Stomach (tissue), 9 donors: ENCODE results near the gene SYS1. TPM values are rescaled to one million over a fixed set of nuclear protein-coding genes. Genes with fewer than 3 reads are reported as not detected.
A peak's percentile ranks its signal among the peaks of the same experiment; 100 is the strongest.

ENCODE experiments used
- DNase-seq, 2 donors: peaks; one replicate each; pipeline versions ENCODE4 v3.0.0 to v3.0.0-alpha.2; 2013 to 2019
- H3K27ac ChIP-seq, 5 donors: fragments of 200-600 bp in 4 of 5; sonication (generic) in 4 of 5; one replicate each; pipeline ENCODE4 v1.5.1; 2013 to 2019; ENCODE audit warnings: mild to moderate bottlenecking in 1 of 5, moderate library complexity in 1 of 5
- H3K27me3 ChIP-seq, 3 donors: fragments of 200-600 bp; sonication (generic); one replicate each; pipeline ENCODE4 v1.5.1; 2017 to 2019; ENCODE audit warnings: mixed run types in 1 of 3
- H3K36me3 ChIP-seq, 4 donors: fragments of 200-600 bp; sonication (generic); 1 replicate in 3 of 4; 2 replicates in 1 of 4; pipeline ENCODE4 v1.5.1; 2016 to 2019
- H3K4me1 ChIP-seq, 4 donors: fragments of 200-600 bp; sonication (generic); one replicate each; pipeline ENCODE4 v1.5.1; 2016 to 2019
- H3K4me3 ChIP-seq, 4 donors: fragments of 200-600 bp; sonication (generic) in 3 of 4; one replicate each; pipeline ENCODE4 v1.5.1; 2016 to 2019; ENCODE audit warnings: mild to moderate bottlenecking in 1 of 4
- H3K9me3 ChIP-seq, 4 donors: fragments of 200-600 bp; sonication (generic); one replicate each; pipeline ENCODE4 v1.5.1; 2016 to 2019
- CTCF ChIP-seq, 7 experiments: fragments of 450-650 bp in 4 of 7; fragments of 200-600 bp in 3 of 7; sonication (generic) in 3 of 7; IDR thresholded peaks; one replicate each; pipeline ENCODE4 v1.5.1; 2016 to 2019; ENCODE audit warnings: antibody characterized with exemption in 7 of 7, control low read depth in 2 of 7, mild to moderate bottlenecking in 1 of 7
- EP300 ChIP-seq: sonication (generic); formaldehyde crosslinking; IDR thresholded peaks from one replicate; pipeline ENCODE4 v1.6.1; 2017; ENCODE audit warnings: antibody characterized with exemption
- POLR2A ChIP-seq, 4 donors: fragments of 450-650 bp; IDR thresholded peaks; one replicate each; pipeline ENCODE4 v1.6.1; 2016; ENCODE audit warnings: antibody characterized with exemption in 4 of 4, control low read depth in 2 of 4, mild to moderate bottlenecking in 1 of 4, moderate library complexity in 1 of 4
- POLR2AphosphoS5 ChIP-seq, 3 donors: sonication (generic); formaldehyde crosslinking; IDR thresholded peaks; one replicate each; pipeline ENCODE4 v1.6.1; 2016; ENCODE audit warnings: antibody characterized with exemption in 3 of 3
- WGBS, 5 donors: extraction: QIAGEN DNeasy Blood & Tissue Kit in 3 of 5; methylation state at CpG; one replicate each; pipeline versions ENCODE4 v1.1.5 to v1.1.7; 2013 to 2018; 5-methylcytosine and 5-hydroxymethylcytosine counted together
- intact Hi-C: fragments of 100-400 bp; cut with DNase I; formaldehyde crosslinking; loops from one replicate; pipeline ENCODE4 v1.15.1; 2023; ENCODE audit warnings: low total_unique reads
- polyA plus RNA-seq, 3 donors: library from polyadenylated mRNA; stranded (reverse); fragments of 200-250 nt; gene quantifications; one replicate each; pipeline ENCODE4 v1.2.3, GENCODE V29; 2013
- total RNA-seq, 5 donors: library from RNA; depleted of rRNA; stranded (reverse); fragments of >200 nt; gene quantifications; one replicate each; pipeline versions ENCODE4 v1.1.0 to v1.2.3, GENCODE V29; 2014 to 2016
- donor health status: healthy with polysubstance abuse.
- donor health status: Bipolar disorder and iron deficiency.
- donor health status: healthy.

The SYS1 gene
- total and polyA plus RNA-seq, 8 donors = 11.2 to 119 (median 21.5) TPM

DNA sequence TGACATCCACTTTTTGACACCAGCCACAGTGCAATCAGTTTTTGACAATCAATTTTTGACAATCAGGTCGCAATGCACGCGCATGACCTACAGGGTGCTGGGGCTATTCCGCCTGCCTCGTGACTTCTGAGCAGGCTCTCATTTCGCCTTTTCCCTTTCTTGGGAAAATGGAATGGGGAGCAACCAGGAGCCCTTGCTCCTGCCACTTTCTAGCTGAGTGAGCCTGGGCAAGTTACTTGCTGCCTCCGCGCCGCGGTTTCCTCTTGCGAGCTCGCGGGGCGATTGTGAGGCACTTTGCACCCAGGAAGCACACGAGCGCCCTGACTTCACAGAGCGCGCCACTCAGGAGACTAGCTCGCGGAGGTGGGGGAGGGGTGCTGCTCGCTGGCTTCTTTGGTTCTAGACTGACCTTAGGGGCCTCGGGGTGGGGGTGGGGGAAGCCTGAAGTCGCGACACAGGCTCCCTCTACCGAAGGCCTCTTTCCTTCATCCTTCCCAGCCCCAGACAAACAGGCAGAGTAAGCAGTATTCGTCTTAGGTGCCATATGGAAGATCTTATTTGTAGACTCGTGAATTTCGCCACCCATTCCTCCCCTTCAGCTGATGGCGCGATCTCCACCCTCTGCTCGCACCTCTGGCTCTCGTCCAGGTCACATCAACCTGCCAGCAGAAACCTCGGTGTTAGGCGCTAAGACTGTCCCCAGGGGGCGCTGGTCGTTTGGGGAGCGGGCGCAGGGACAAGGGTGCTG lies 10.6 kb downstream of the SYS1 start:
- Histone ChIP-seq H3K9me3 (no peaks in the 10 kb centered on the region), H3K36me3 (peaks cover 0 to 20% (median 10%) of the 10 kb centered on the region in 4 donors), H3K27ac (peak overlapping the region; percentile 2 to 85 (median 78)), H3K4me3 (peak overlapping the region; percentile 45 to 52 (median 50)), H3K27me3 (no peaks in the 10 kb centered on the region), H3K4me1 (peaks cover 14 to 32% (median 20%) of the 10 kb centered on the region in 4 donors)
- 3 to 6% (median 4%) methylated on average over 35 to 38 of the region's 38 CpGs for WGBS, 5 donors
- intact Hi-C loops = no loop called here
- no peak for TF ChIP-seq POLR2A (IDR thresholded peaks at IDR 0.05)
- peak; percentile 19 to 80 (median 29) for TF ChIP-seq POLR2AphosphoS5 (IDR thresholded peaks at IDR 0.05)
- no peak for TF ChIP-seq EP300
- TF ChIP-seq CTCF (IDR thresholded peaks at IDR 0.05) = peak in 5 of 7 experiments; percentile 73 to 94 (median 85)
- peak; percentile 92 to 95 for DNase-seq

DNA sequence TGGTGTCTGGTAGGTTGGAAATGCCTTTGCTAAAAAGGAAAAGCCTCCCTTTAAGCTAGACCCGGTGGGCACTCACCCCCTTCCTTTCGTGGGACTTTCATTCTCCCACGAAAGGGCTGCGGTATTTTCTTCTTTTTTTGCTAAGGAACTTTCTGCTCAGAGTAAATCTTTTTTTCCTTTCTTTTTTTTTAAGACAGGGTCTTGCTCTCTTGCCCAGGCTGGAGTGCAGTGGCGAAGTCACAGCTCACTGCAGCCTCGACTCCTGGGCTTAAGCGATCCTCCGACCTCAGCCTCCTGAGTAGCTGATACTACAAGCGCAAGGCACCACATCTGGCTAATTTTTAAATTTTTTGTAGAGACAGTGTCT lies 11.1 kb downstream of the SYS1 start:
- intact Hi-C loops = no loop called here

DNA sequence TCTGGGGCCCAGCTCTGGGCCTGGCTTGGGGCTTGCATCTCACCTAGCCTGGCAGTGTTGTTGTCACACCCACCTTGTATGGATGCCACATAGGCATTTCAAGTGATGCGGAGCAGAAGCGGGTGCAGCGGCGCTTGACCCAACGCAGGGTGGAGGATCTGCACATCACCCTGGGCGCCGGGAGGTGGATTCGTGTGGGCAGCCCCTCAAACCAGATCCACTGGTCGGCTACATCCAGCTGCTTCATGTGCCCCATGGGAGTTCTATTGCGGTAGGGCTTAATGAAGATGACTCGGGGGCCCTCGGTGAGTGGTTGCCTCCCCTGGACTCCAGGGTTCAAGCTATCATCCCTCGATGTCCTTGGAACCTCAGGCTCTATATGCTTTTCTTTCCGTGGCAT lies 12.0 kb downstream of the SYS1 start:
- WGBS, 5 donors = 92 to 96% (median 95%) methylated on average over 10 to 14 of the region's 14 CpGs
- intact Hi-C loops = loop anchor here (5.0 kb wide), 1 partner anchor 57 kb away; no protein-coding TSS in a partner anchor
- no peak overlapping the region for H3K4me3 ChIP-seq
- DNase-seq = no peak
- no peaks in the 10 kb centered on the region for H3K27me3 ChIP-seq
- no peak for TF ChIP-seq EP300
- no peak for TF ChIP-seq CTCF (IDR thresholded peaks at IDR 0.05)
- no peak for TF ChIP-seq POLR2A (IDR thresholded peaks at IDR 0.05)
- no peak for TF ChIP-seq POLR2AphosphoS5 (IDR thresholded peaks at IDR 0.05)
- peaks cover 0 to 17% (median 8%) of the 10 kb centered on the region in 4 donors for H3K36me3 ChIP-seq
- no peaks in the 10 kb centered on the region for H3K9me3 ChIP-seq
- H3K4me1 ChIP-seq = peaks cover 14 to 25% (median 20%) of the 10 kb centered on the region in 4 donors
- no peak overlapping the region for H3K27ac ChIP-seq

More for the DNA sequence above, 11.1 kb downstream of the SYS1 start:
- DNase-seq = no peak
- H3K27me3 ChIP-seq = no peaks in the 10 kb centered on the region
- peak overlapping the region; percentile 45 to 52 (median 50) for H3K4me3 ChIP-seq
- WGBS, 5 donors = 57 to 60% (median 59%) methylated on average over 9 of the region's 9 CpGs
- peaks cover 14 to 26% (median 20%) of the 10 kb centered on the region in 4 donors for H3K4me1 ChIP-seq
- H3K36me3 ChIP-seq = peaks cover 0 to 17% (median 8%) of the 10 kb centered on the region in 4 donors
- peak overlapping the region in 4 of 5 donors; percentile 51 to 85 (median 81) for H3K27ac ChIP-seq
- no peaks in the 10 kb centered on the region for H3K9me3 ChIP-seq
- TF ChIP-seq CTCF (IDR thresholded peaks at IDR 0.05) (no peak), POLR2AphosphoS5 (IDR thresholded peaks at IDR 0.05) (no peak), EP300 (no peak), POLR2A (IDR thresholded peaks at IDR 0.05) (no peak)

- Histone ChIP-seq H3K27ac (no peak overlapping the region), H3K36me3 (peaks cover 0 to 17% (median 8%) of the 10 kb centered on the region in 4 donors), H3K9me3 (no peaks in the 10 kb centered on the region), H3K27me3 (no peaks in the 10 kb centered on the region), H3K4me1 (peaks cover 14 to 19% (median 18%) of the 10 kb centered on the region in 4 donors), H3K4me3 (no peak overlapping the region)
- no peak for DNase-seq
- TF ChIP-seq CTCF (IDR thresholded peaks at IDR 0.05) = no peak
- TF ChIP-seq POLR2A (IDR thresholded peaks at IDR 0.05) = no peak
- TF ChIP-seq EP300 = no peak
- TF ChIP-seq POLR2AphosphoS5 (IDR thresholded peaks at IDR 0.05) = no peak
- WGBS, 5 donors = 79 to 93% (median 82%) methylated on average over 9 to 11 of the region's 11 CpGs
- intact Hi-C loops = loop anchor here (5.0 kb wide), 1 partner anchor 55 kb away; no protein-coding TSS in a partner anchor
Observed at GRCh38 chr20:45377269-45377668, 14.3 kb downstream of the SYS1 start.
